ENCODE results near the gene H1-8.

H1-8 gene

DNA sequence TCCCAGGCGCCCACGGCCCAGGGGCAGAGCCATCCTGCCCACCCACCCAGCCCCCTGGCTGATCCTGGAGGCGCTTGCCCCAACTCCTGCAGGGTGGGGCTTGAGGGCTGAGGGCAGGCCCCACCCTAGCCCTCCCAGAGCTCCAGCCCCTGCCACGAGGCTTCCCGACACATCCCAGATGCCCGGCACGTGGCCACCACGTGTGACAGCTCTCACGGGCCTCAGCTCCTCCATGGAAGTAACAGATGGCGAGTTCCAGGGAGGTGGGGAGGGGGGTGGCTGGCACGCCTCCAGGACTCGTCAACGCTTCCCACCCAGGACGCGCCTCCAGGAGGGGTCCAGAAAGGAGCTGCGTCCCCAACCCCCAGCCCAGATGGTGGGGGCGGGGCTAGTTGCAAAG lies 34.4 kb downstream of the H1-8 start:
- ATAC-seq: no peak
- TF ChIP-seq, protein P1, sequence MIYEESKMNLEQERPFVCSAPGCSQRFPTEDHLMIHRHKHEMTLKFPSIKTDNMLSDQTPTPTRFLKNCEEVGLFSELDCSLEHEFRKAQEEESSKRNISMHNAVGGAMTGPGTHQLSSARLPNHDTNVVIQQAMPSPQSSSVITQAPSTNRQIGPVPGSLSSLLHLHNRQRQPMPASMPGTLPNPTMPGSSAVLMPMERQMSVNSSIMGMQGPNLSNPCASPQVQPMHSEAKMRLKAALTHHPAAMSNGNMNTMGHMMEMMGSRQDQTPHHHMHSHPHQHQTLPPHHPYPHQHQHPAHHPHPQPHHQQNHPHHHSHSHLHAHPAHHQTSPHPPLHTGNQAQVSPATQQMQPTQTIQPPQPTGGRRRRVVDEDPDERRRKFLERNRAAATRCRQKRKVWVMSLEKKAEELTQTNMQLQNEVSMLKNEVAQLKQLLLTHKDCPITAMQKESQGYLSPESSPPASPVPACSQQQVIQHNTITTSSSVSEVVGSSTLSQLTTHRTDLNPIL (CRISPR knock-in tag; IDR thresholded peaks at IDR 0.05; ENCODE audit: low read depth): no peak
- TF ChIP-seq, protein P2, sequence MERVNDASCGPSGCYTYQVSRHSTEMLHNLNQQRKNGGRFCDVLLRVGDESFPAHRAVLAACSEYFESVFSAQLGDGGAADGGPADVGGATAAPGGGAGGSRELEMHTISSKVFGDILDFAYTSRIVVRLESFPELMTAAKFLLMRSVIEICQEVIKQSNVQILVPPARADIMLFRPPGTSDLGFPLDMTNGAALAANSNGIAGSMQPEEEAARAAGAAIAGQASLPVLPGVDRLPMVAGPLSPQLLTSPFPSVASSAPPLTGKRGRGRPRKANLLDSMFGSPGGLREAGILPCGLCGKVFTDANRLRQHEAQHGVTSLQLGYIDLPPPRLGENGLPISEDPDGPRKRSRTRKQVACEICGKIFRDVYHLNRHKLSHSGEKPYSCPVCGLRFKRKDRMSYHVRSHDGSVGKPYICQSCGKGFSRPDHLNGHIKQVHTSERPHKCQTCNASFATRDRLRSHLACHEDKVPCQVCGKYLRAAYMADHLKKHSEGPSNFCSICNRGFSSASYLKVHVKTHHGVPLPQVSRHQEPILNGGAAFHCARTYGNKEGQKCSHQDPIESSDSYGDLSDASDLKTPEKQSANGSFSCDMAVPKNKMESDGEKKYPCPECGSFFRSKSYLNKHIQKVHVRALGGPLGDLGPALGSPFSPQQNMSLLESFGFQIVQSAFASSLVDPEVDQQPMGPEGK (CRISPR knock-in tag; IDR thresholded peaks at IDR 0.05; ENCODE audit: borderline replicate concordance): no peak
- TF ChIP-seq ZNF70 (CRISPR knock-in tag; IDR thresholded peaks at IDR 0.05) (no peak), SNAI2 (CRISPR knock-in tag; IDR thresholded peaks at IDR 0.05) (no peak), ZNF8 (CRISPR knock-in tag; IDR thresholded peaks at IDR 0.05) (no peak), OSR1 (CRISPR knock-in tag; IDR thresholded peaks at IDR 0.05) (no peak), ZC3H10 (CRISPR knock-in tag; IDR thresholded peaks at IDR 0.05) (no peak), ESRRG (CRISPR knock-in tag; IDR thresholded peaks at IDR 0.05) (no peak), ISL1 (CRISPR knock-in tag; IDR thresholded peaks at IDR 0.05) (no peak)

DNA sequence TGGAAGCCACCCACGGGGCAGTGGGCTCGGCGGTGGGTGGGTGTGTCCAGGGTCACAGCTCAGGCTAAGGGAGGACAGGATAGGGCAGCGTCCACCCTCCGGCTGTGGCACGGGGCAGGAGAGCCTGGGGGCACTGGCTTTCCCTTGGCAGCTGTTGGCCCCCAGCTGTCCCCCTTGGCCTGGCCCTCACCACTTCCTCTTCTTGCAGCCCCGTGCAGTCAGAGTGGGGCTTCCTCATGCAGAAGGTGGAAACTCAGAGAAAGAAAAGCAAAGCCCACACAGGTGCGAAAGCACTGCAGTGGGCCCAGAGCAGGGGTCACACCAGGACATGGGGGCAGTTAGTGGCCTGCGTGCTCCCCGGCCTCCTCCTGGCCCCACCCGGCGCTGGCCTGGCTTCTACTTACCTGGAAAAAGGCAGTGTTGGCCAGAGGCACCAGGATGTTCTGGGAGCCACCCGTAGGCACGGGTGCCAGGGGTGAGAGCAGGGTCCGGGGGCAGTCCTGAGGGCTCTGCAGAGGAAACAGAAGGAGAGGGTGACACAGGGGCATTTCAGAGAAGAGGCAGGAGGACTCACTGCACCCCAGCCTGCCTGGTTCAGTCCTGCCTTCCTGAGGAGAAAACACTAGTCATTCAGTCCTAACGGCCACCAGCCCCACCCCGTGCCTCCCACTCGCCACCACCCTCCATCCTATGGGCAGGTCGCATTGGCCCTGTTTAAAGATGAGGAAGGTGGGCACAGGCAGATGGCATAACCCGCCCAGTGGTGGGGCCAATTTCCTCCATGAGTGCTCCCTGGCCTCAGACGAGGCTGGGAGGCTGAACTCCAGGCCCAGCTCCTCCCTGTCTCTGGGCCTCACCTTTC lies 35.2 kb downstream of the H1-8 start:
- no peak for ATAC-seq
- TF ChIP-seq ISL1 (CRISPR knock-in tag; IDR thresholded peaks at IDR 0.05) (no peak), TCF4 (CRISPR knock-in tag; IDR thresholded peaks at IDR 0.05; ENCODE audit: borderline replicate concordance) (no peak), ZNF565 (CRISPR knock-in tag; conservative IDR thresholded peaks at IDR 0.05; ENCODE audit: low read depth) (no peak), GLIS3 (CRISPR knock-in tag; IDR thresholded peaks at IDR 0.05) (no peak), SNAI2 (CRISPR knock-in tag; IDR thresholded peaks at IDR 0.05) (no peak), ZFP30 (CRISPR knock-in tag; IDR thresholded peaks at IDR 0.05) (no peak), PPARA (CRISPR knock-in tag; IDR thresholded peaks at IDR 0.05; ENCODE audit: borderline replicate concordance) (no peak), ZFP3 (CRISPR knock-in tag; IDR thresholded peaks at IDR 0.05) (no peak), RARB (CRISPR knock-in tag; IDR thresholded peaks at IDR 0.05) (no peak), CSDC2 (CRISPR knock-in tag; IDR thresholded peaks at IDR 0.05) (no peak), OSR1 (CRISPR knock-in tag; IDR thresholded peaks at IDR 0.05) (no peak), ARNTL (CRISPR knock-in tag; IDR thresholded peaks at IDR 0.05; ENCODE audit: borderline replicate concordance, low read depth) (no peak), ZNF8 (CRISPR knock-in tag; IDR thresholded peaks at IDR 0.05) (no peak), TOX (CRISPR knock-in tag; IDR thresholded peaks at IDR 0.05; ENCODE audit: borderline replicate concordance) (no peak), ZC3H10 (CRISPR knock-in tag; IDR thresholded peaks at IDR 0.05) (no peak)
- TF ChIP-seq, protein P3, sequence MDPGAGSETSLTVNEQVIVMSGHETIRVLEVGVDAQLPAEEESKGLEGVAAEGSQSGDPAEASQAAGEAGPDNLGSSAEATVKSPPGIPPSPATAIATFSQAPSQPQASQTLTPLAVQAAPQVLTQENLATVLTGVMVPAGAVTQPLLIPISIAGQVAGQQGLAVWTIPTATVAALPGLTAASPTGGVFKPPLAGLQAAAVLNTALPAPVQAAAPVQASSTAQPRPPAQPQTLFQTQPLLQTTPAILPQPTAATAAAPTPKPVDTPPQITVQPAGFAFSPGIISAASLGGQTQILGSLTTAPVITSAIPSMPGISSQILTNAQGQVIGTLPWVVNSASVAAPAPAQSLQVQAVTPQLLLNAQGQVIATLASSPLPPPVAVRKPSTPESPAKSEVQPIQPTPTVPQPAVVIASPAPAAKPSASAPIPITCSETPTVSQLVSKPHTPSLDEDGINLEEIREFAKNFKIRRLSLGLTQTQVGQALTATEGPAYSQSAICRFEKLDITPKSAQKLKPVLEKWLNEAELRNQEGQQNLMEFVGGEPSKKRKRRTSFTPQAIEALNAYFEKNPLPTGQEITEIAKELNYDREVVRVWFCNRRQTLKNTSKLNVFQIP (CRISPR knock-in tag; IDR thresholded peaks at IDR 0.05; ENCODE audit: borderline replicate concordance, low read depth): no peak
- TF ChIP-seq, protein P2 (CRISPR knock-in tag; IDR thresholded peaks at IDR 0.05; ENCODE audit: borderline replicate concordance): no peak
- TF ChIP-seq, protein P4, sequence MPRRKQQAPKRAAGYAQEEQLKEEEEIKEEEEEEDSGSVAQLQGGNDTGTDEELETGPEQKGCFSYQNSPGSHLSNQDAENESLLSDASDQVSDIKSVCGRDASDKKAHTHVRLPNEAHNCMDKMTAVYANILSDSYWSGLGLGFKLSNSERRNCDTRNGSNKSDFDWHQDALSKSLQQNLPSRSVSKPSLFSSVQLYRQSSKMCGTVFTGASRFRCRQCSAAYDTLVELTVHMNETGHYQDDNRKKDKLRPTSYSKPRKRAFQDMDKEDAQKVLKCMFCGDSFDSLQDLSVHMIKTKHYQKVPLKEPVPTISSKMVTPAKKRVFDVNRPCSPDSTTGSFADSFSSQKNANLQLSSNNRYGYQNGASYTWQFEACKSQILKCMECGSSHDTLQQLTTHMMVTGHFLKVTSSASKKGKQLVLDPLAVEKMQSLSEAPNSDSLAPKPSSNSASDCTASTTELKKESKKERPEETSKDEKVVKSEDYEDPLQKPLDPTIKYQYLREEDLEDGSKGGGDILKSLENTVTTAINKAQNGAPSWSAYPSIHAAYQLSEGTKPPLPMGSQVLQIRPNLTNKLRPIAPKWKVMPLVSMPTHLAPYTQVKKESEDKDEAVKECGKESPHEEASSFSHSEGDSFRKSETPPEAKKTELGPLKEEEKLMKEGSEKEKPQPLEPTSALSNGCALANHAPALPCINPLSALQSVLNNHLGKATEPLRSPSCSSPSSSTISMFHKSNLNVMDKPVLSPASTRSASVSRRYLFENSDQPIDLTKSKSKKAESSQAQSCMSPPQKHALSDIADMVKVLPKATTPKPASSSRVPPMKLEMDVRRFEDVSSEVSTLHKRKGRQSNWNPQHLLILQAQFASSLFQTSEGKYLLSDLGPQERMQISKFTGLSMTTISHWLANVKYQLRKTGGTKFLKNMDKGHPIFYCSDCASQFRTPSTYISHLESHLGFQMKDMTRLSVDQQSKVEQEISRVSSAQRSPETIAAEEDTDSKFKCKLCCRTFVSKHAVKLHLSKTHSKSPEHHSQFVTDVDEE (CRISPR knock-in tag; IDR thresholded peaks at IDR 0.05): no peak
- TF ChIP-seq, protein P1 (CRISPR knock-in tag; IDR thresholded peaks at IDR 0.05; ENCODE audit: low read depth): no peak
- TF ChIP-seq, protein P5, sequence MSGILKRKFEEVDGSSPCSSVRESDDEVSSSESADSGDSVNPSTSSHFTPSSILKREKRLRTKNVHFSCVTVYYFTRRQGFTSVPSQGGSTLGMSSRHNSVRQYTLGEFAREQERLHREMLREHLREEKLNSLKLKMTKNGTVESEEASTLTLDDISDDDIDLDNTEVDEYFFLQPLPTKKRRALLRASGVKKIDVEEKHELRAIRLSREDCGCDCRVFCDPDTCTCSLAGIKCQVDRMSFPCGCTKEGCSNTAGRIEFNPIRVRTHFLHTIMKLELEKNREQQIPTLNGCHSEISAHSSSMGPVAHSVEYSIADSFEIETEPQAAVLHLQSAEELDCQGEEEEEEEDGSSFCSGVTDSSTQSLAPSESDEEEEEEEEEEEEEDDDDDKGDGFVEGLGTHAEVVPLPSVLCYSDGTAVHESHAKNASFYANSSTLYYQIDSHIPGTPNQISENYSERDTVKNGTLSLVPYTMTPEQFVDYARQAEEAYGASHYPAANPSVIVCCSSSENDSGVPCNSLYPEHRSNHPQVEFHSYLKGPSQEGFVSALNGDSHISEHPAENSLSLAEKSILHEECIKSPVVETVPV (CRISPR knock-in tag; IDR thresholded peaks at IDR 0.05): no peak
